ENCODE measurements around the gene BPHL.
"Not testable (repeated sequence)": the region's sequence is repeated elsewhere in the genome, so short reads cannot be mapped to it uniquely, and the experiment has no call there.

The BPHL gene

GRCh38 chr6:3178666-3179065 lies 60.2 kb downstream of the BPHL start:
- DNase-seq (ENCODE audit: low read depth in 2 of 2), result not testable (repeated sequence)

GRCh38 chr6:3179945-3180344 lies 61.4 kb downstream of the BPHL start:
- DNase-seq (ENCODE audit: low read depth in 2 of 2), result not testable (repeated sequence)

GRCh38 chr6:3181105-3181504 lies 62.6 kb downstream of the BPHL start:
- DNase-seq (ENCODE audit: low read depth in 2 of 2), result no peak

- DNase-seq (ENCODE audit: low read depth in 2 of 2), result no peak
Measured at GRCh38 chr6:3183066-3183465, 64.6 kb downstream of the BPHL start.

- no peak for DNase-seq (ENCODE audit: low read depth in 2 of 2)
Measured at GRCh38 chr6:3186974-3187382, 68.5 kb downstream of the BPHL start.

- DNase-seq (ENCODE audit: low read depth in 2 of 2), result no peak
Measured at GRCh38 chr6:3188262-3188661, 69.8 kb downstream of the BPHL start.

- DNase-seq (ENCODE audit: low read depth in 2 of 2), result not testable (repeated sequence)
Measured at GRCh38 chr6:3189192-3189591, 70.7 kb downstream of the BPHL start.

GRCh38 chr6:3190056-3190455 lies 71.5 kb downstream of the BPHL start:
- DNase-seq (ENCODE audit: low read depth in 2 of 2), result no peak

GRCh38 chr6:3190779-3191178 lies 72.3 kb downstream of the BPHL start:
- no peak for DNase-seq (ENCODE audit: low read depth in 2 of 2)

- no peak for DNase-seq (ENCODE audit: low read depth in 2 of 2)
Measured at GRCh38 chr6:3193102-3193849, 74.8 kb downstream of the BPHL start.

GRCh38 chr6:3194535-3195419 lies 76.3 kb downstream of the BPHL start:
- no peak for DNase-seq (ENCODE audit: low read depth in 2 of 2)

GRCh38 chr6:3195420-3195694 lies 76.8 kb downstream of the BPHL start:
- DNase-seq (ENCODE audit: low read depth in 2 of 2), result no peak

GRCh38 chr6:3195695-3196497 lies 77.4 kb downstream of the BPHL start:
- no peak for DNase-seq (ENCODE audit: low read depth in 2 of 2)

- no peak for DNase-seq (ENCODE audit: low read depth in 2 of 2)
Measured at GRCh38 chr6:3196770-3197169, 78.3 kb downstream of the BPHL start.

GRCh38 chr6:3197734-3198133 lies 79.2 kb downstream of the BPHL start:
- not testable (repeated sequence) for DNase-seq (ENCODE audit: low read depth in 2 of 2)

- DNase-seq (ENCODE audit: low read depth in 2 of 2), result no peak
Measured at GRCh38 chr6:3199382-3199781, 80.9 kb downstream of the BPHL start.

- no peak for DNase-seq (ENCODE audit: low read depth in 2 of 2)
Measured at GRCh38 chr6:3200682-3201081, 82.2 kb downstream of the BPHL start.

- no peak for DNase-seq (ENCODE audit: low read depth in 2 of 2)
Measured at GRCh38 chr6:3201388-3201787, 82.9 kb downstream of the BPHL start.

Data from stimulated activated CD4-positive, alpha-beta T cell treated with anti-CD3 and anti-CD28 coated beads, Interleukin-1b, Interleukin-23, amount 100 ng/mL, for 1 hour (primary cell).